Vagina (tissue), 2 donors: ENCODE results near the gene CUL4A. TPM values are rescaled to one million over a fixed set of nuclear protein-coding genes. Genes with fewer than 3 reads are reported as not detected.

Experiments
- DNase-seq, 2 donors: peaks; one replicate each; pipeline ENCODE4 v3.0.0-alpha.2; 2017; ENCODE audit errors: extremely low spot score in 2 of 2
- H3K27ac ChIP-seq: fragments of 200-600 bp; sonication (generic); one replicate; pipeline ENCODE4 v1.5.1; 2019
- H3K27me3 ChIP-seq: fragments of 200-600 bp; sonication (generic); one replicate; pipeline ENCODE4 v1.5.1; 2019
- H3K36me3 ChIP-seq, 2 donors: fragments of 200-600 bp; sonication (generic); one replicate each; pipeline ENCODE4 v1.5.1; 2017 to 2019
- H3K4me1 ChIP-seq: fragments of 200-600 bp; sonication (generic); one replicate; pipeline ENCODE4 v1.5.1; 2019
- H3K4me3 ChIP-seq, 2 donors: fragments of 200-600 bp; sonication (generic); 1 replicate in 1 of 2; 2 replicates in 1 of 2; pipeline ENCODE4 v1.5.1; 2016 to 2019
- H3K9me3 ChIP-seq: fragments of 200-600 bp; sonication (generic); one replicate; pipeline ENCODE4 v1.5.1; 2019
- CTCF ChIP-seq, 3 experiments: fragments of 450-650 bp in 2 of 3; fragments of 200-600 bp in 1 of 3; sonication (generic) in 1 of 3; IDR thresholded peaks; one replicate each; pipeline ENCODE4 v1.5.1; 2017 to 2019; ENCODE audit warnings: antibody characterized with exemption in 3 of 3, mild to moderate bottlenecking in 2 of 3, moderate library complexity in 2 of 3
- POLR2A ChIP-seq, 2 donors: fragments of 450-650 bp; IDR thresholded peaks; one replicate each; pipeline ENCODE4 v1.6.1; 2017; ENCODE audit warnings: antibody characterized with exemption in 2 of 2, mild to moderate bottlenecking in 2 of 2, moderate library complexity in 2 of 2
- POLR2AphosphoS5 ChIP-seq, 2 donors: sonication (generic); formaldehyde crosslinking; IDR thresholded peaks; one replicate each; pipeline ENCODE4 v1.9.0; 2017; ENCODE audit warnings: antibody characterized with exemption in 2 of 2, mild to moderate bottlenecking in 2 of 2, low read depth in 1 of 2; ENCODE audit not compliant: insufficient read depth in 1 of 2
- intact Hi-C: fragments of 100-400 bp; cut with DNase I; formaldehyde crosslinking; loops from one replicate; pipeline ENCODE4 v1.15.1; 2023
- microRNA-seq: library from miRNA; unstranded; fragments of <30 nt; microRNA quantifications from one replicate; pipeline ENCODE4, GENCODE V29; 2017; ENCODE audit warnings: borderline number of aligned reads, borderline replicate concordance
- small RNA-seq: library from RNA; depleted of rRNA; stranded (forward); fragments of <200 nt; gene quantifications from one replicate; pipeline ENCODE3, GENCODE V24; 2016
- total RNA-seq: library from RNA; depleted of rRNA; stranded (reverse); fragments of >200 nt; gene quantifications from one replicate; pipeline ENCODE4 v1.2.3, GENCODE V29; 2016

CUL4A gene
- total RNA-seq, 1 donor from 2014 or later, result 110 TPM

- Histone ChIP-seq H3K27me3 (no peaks in the 10 kb centered on the region), H3K4me1 (no peaks in the 10 kb centered on the region), H3K4me3 (no peak overlapping the region), H3K9me3 (no peaks in the 10 kb centered on the region), H3K27ac (no peak overlapping the region), H3K36me3 (peaks cover 0 to 38% of the 10 kb centered on the region in 2 donors)
- intact Hi-C loops, result no loop called here
- TF ChIP-seq CTCF (IDR thresholded peaks at IDR 0.05), result no peak
- no peak for TF ChIP-seq POLR2AphosphoS5 (IDR thresholded peaks at IDR 0.05; ENCODE audit: insufficient read depth in 1 of 2, low read depth in 1 of 2)
- TF ChIP-seq POLR2A (IDR thresholded peaks at IDR 0.05), result no peak
- no peak for DNase-seq
Observed at GRCh38 chr13:113315992-113316391, 106.6 kb downstream of the CUL4A start.

Small RNA genes lying within 50 kb of the gene (microRNA-seq; reads per million reads assigned to microRNA genes)
- not detected for gene MIR8075

Small RNA genes lying within 50 kb of the gene (small RNA-seq; reads per million reads assigned to genes)
- gene AL137002.1 (not detected), gene MIR8075 (not detected)

Other genes starting within 250 kb of the CUL4A start
- 45.4 TPM for gene MCF2L, start 240.4 kb upstream of the CUL4A start, total RNA-seq
- gene F7, start 103.8 kb upstream of the CUL4A start, total RNA-seq, result not detected
- 16.7 TPM for gene F10, start 86.8 kb upstream of the CUL4A start, total RNA-seq
- gene PROZ, start 51.0 kb upstream of the CUL4A start, total RNA-seq, result not detected
- gene PCID2, start 944 bp upstream of the CUL4A start, total RNA-seq, result 44.9 TPM
- 77.8 TPM for gene LAMP1, start 87.6 kb downstream of the CUL4A start, total RNA-seq
- 15.0 TPM for gene GRTP1, start 154.5 kb downstream of the CUL4A start, total RNA-seq
- 1.7 TPM for gene ADPRHL1, start 243.9 kb downstream of the CUL4A start, total RNA-seq